ENCODE results near the gene HDAC4.

Gene HDAC4

DNA sequence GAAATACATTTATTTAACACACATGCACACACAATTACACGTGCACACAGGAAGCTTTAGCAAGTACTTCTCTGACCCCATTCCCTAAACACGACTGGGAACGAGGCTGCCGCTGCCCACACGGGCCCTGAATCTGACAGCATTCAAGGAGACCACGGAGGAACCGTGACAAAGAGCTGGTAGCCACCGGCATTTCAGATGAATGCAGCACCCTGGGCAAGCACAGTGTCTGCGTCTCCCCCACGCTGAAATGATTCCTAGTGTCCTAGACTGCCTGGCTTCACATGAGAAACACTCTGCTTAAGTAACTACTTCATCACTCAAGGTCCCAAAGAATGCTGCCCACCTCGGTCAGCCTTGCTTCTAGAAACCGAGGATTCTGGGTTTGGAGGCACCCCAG lies 95.0 kb downstream of the HDAC4 start:
- no peak for DNase-seq

DNA sequence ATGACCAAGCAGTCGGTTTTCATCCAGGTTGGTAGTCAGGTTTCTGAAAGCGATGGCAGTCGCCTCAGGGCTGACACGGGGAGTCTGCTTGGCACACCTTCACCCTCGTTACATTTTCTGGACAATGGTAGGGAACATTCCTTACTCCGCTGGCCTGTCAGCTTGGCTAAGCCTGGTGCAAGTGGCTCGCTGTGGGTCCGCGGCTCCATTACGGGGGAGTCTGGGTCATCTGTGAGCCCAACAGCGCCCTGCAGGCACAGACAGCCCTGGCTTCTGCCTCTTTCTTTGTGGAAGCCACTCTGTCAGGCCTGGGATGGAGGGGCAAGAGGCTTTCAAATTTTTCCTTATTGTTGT lies 95.6 kb downstream of the HDAC4 start:
- no peak for DNase-seq

DNA sequence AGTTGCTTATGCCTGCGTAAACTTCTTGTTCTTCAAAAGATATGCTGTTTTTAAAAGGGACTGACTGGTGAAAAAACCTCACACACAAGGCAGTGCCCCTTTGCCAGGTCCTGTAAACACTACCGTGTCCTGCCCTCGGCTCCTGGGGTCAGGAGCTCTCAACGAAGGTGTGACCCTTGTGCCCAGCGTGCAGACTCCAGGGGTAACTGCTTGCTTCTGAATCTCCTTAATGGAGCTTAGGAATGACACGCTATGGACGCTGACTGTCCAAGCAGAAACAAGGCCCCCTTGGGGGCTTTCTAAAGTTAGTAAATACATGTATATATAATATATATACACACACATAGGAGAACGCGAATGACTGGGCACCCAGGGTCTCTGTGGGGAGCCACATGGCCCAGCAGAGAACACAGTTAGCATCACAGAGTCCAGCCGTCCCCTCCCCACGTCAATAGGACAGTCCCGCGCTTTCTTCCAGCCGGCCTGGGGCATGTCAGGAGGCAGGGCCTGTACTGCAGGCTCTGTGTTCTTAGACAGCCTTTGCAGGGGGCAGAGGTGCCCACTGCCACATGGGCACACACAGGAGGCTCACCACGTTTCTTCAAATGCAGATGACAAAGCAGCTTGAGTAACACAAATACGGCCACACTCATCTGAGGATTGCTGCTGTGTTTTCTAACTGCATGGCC lies 96.1 kb downstream of the HDAC4 start:
- DNase-seq = no peak

DNA sequence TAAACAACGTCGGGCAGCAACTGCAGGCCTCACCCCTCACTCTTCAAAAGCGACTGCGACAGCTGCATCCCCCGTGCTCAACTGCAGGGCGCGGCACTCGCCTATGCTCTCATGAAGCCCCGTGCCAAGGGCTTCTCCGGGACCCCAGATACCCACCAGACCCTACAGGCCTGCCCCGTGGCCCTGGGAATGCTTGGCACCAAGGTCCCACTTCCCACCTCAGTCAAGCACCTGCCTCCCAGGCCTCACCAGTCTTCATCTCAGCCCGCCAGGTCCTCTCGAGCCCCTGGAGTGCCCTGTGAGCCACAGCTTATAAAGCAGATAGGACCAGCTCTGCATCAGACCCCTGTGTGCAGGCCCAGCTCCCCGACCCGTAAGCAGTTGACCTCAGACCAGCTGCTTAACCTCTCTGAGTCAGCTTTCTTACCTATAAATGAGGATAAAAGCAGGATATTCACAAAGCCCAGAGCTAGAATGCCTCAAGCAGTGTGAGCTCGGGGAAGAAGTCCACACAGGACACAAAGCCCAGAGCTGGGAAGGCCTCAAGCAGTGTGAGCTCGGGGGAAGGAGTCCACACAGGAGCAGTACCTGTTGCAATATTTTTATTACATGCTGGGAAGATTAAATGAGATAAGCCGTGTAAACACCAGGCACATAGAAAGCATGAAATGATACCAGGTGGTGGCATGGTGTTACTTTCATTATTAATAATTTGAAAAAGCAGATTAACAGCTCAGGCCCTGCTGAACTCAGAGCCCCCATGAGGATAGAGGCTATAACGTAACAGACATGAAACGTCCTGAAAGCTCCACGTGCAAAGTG lies 96.9 kb downstream of the HDAC4 start:
- no peak for DNase-seq

DNA sequence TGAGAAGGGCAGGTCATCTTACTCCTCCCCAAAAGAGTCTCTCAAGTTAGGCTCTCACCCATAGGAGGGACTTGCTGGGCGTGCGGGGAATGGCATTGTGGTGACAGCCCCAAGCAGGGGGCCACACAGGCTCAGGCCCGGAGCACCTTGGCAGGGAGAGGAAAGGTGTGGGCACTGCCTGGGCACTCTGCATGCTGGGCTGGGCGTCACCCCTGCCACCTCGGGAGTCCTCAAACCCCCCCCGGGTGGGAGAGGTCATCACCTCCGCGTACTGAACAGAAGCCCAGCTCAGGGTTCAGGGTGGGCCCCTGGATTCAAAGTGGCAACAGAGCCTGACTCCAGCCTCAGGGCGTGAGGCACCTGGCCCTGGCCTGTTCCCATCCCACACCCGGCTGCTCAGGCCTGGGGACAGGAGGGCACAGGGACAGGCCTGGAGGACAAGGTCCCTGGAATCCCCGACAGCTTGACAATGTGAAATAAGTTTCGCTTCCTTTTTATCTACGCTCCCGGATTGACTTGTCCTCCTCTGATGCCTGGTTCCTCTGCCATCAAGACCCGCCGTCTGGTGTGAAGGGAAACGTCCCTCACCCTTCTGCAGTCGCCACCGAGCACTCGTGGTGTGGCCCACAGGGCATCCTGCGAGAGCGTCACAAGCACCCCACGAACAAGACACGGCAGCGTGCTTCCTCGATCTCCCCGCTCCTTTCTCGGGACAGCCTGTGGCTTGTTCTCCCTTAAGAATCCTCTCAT lies 97.8 kb downstream of the HDAC4 start:
- peak; percentile 72 to 74 for DNase-seq

DNA sequence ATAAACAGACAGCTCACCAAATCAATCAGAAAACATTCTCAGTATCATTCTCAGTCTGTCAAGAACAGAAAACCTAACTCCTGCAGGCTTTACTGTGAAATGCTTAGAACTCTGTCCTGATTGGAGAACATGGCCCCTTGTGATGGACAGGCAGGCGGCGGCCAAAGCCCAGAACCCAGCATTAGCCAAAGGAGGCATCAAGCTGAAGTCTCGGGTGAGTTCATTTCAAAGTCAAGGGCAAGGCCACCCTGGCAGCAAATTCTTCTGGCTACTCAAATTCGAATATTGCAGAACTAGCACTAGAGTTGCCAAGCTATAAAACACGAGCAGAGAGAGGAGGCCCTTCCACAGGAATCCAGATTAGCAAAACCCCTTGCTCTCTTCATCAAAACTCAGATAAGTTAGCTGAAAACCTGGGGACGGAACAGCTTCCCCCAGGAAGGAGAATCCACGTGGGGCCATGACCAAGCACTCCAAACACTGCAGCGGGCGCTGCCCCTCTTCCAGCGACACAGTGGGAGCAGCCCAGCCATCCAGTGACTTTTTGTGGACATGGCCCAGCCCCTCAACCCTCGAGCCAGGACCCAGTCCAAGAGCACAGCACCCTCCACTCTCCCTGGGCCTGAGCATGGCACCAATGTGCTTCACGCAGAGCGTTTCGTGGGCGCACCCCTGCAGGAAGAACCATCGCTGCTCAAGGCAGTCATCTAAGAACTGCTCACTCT lies 98.6 kb downstream of the HDAC4 start:
- DNase-seq = no peak

DNA sequence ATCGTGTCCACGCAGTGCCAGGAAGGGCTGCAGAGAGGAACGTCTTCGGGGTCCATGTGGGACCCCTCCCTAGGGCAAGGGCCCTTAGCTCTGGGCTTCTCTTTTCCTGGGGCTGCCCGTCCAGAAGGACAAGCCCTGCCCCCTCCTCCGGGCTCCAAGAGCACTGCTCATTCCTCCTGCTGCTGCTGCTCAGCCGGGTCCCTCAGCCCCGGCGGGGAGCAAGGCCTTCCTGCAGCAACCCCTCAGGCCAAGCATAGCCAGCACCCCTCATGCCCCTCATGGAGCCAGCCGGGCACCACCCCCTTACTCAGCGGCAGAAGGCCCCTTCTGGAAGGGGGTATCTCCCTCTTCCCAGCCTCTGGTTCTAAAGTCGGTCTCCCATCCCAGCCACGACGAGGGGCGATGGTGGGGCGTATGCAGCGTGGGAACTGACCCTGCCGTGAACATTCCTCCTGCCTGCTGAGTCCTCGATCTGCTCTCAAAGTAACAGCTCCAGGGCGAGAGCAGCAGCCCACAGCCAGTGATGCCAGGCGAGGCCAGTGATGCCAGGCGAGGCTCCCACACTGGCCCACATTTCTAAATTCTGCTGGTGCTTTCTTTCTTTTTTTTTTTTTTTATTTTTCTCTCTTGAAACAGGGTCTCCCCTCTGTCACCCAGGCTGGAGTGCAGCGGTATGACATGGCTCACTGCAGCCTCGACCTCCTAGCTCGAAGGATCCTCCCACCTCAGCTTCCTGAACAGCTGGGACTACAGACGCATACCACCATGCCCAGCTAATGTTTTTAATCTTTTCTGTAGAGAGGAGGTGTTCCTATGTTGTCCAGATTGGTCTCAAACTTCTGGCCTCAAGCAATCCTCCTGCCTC lies 99.7 kb downstream of the HDAC4 start:
- no peak for DNase-seq

DNA sequence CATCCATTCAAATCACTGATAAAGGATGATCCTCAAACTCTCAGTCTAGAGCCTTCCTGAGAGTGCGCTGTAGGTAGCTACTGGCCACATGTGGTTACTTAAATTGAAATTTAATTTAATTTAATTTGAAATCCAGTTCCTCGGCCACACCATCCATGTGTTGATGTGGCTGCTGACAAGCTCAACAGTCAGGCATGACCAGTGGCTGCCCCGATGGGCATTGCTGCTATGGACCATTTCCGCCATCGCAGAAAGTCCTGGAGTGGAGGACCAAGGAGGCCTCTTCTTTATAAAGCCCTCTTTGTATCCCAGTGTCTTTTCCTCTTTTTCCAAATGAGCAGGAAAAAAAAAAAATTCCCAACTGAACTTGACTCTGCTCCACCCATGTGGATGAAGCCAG lies 100.6 kb downstream of the HDAC4 start:
- no peak for DNase-seq

DNA sequence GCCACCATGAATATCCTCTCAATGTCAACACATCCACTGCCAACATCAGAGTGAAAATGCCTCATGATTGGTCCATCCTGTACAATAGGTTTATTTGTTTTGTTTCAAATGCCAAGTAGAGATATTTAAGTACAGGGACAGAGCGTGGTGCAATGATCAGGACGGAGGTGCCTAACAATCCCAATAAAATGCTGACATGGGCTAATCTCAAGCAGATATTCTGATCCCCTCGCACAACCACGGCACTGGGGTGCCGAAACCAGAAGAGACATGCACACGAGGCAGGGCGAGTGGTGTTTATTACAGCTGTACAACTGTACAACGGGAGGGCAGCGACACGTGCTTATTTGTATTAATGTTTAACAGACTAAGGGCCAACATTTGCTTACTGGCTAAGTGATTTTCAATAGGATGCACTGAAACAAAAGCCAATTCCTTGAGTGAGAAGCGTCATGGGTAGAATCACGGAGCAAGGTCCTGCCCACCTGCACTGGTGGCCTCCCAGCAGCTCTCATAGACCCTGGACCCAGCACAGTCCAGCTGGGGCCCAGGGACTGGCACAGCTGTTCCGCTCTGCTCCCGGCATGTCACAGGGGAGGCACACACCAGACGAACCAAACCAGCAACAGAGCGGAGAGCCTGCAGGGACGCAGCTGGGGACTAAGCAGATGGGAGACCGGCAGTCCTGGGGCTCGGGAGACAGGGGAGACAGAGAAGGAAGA lies 101.4 kb downstream of the HDAC4 start:
- DNase-seq = no peak

DNA sequence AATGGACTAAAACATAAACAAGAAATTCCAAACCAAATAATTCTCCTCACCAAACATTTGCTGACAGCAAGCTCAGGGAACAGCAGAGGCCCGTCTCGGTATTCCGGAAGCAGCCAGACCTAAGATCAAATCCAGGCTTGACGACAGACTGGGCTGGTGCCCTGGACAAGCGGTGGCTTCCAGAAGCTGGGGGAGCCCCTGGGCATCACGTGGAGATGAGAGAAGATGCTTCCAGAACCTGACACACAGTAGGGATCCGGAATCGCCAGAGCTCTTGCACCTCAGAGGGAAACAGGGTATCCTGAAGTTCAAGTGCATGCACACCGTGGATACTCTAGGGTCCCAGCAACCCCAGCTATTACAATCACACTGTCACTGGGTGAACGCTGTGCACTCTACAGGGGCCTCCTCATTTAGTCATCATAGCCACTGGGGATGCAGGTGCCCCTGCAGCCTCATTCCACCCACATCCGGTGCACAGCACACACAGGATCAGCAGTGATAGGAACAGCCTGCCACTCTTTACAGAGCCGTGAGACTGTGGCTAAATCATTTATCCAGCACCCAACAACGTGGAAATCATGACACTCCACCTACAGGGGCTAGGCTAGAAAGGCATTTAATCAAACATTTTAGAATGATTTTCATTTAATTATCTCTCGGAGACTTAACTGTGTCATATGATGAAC lies 102.6 kb downstream of the HDAC4 start:
- DNase-seq = no peak

DNA sequence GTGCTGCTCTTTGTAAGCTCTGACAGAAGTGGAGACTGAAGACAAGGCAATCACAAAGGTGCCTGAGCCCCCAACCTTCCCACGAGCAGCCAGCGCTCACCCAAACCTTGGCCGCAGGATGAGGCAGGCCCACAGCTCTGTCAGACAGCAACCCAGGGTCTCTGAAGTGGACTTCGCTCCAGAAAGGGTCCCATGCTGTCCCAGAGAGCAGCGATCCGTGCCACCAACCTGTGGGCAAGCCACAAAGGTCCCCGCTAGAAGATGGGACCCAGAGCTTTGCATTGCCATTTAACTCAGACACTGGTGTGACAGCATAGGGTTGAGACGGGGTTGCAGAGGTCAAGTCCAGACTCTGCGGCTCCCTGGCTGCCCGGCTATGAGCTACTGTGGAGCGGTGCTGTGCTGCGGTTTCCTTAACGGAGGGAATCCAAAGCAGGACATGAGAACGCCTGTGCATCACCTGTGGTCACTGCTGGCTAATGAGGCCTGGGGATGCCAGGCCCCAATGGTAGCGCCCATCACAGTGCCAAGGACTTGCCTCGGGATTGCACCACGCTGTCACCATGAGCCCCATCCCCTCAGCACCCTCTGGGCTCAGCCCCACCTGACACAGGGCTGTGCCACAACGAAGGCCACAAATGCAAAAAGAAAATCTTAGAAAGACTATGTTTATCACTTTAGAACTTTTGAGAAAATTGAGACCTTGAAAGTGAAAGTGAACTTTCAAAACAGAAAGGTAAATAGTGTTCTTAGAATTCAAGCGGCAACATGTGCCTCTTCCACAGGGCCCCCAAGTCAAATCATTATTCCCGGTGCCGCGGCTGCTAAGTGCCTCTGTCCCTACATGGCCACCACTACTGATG lies 103.4 kb downstream of the HDAC4 start:
- DNase-seq = no peak

DNA sequence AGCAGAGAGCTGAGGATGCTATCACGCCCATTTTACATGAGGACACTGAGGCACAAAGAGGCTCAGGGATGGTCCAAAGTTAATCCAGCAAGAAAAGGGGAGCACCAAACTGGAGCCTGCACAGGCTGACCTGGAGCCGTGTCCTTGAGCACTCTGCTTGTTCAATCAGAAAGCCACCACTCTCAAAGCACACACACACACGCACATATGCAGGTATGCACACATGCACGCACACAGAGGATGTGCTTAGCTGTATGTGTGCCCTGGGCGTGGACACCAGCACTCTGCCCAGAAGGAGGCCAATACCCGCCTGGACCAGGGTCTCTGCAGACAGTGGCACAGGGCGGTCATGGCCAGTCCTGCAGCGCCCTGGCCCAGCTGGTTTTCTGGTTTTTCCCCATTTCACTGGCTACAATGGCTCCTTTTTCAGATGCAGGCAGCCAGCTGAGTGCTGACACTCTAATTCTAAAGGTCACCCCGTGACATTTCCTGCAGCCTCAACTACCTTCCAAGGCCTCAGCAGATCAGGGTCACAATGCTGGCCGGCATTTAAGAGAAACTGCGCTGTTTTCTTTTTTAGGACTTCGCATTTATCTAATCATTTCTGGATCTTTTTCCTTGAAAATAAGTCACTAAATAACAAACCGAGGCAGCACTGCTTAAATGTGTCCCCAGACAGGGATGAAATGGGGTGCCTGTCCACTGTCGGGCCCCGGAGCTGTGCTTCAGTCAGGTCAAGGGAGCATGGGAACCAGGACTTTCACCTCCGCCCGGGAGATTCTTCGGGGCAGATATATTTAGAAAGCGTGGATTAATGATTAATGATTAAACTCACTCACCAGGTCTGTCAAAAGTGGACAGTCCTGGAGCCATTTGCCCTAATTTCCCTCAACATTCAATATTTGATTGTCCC lies 104.5 kb downstream of the HDAC4 start:
- DNase-seq = no peak

DNA sequence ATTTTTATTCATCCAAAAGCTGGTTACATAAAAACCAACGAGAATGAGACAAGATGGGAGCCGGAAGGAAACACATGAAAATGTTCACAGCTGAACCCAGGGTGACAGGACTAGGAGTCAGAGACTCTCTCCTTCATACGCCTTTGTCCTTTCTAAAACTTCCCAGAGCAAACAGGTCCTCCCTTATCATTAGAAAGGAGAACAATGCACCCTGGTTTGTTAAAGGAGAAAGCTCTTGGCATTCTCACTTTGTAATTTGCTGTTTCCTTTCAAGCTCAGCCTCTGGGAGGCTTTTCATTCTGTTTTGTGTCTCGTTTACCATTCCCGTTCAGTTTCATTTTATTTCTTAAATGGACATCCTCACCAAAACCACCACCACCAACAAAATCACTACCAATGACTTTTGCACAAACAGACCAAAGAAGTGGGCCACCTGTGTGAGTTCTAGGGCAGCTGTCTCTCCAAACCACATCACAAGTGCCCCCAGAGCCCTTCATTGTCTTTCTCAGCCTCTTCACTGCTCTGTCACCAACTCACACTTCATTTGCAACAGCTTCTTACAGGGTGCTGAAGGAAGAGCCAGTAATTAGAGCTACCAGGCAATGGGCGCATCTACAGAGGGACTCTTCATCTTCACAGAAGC lies 105.3 kb downstream of the HDAC4 start:
- no peak for DNase-seq

DNA sequence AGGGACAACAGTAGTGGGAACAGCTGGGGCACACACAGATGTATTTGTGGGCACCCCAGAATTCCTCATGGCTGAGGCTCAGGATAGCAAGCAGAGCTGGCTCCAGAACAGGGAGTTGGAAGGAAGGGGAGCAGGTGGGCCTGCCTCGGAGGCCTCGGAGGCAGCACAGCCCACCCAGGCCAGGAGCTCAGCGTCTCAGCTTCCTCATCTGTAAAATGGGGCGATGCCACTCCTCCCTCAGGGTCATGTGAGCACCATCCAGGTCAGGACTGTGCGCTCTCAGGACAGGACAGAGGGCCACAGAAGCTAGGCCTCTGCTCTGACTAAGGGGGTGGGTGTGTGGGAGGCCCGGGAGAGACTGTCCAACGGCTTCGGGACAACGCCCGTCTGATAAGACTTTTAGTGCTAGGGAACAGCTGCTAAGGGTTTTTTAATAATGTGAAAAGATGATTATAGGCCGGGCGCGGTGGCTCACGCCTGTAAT lies 106.2 kb downstream of the HDAC4 start:
- no peak for DNase-seq

DNA sequence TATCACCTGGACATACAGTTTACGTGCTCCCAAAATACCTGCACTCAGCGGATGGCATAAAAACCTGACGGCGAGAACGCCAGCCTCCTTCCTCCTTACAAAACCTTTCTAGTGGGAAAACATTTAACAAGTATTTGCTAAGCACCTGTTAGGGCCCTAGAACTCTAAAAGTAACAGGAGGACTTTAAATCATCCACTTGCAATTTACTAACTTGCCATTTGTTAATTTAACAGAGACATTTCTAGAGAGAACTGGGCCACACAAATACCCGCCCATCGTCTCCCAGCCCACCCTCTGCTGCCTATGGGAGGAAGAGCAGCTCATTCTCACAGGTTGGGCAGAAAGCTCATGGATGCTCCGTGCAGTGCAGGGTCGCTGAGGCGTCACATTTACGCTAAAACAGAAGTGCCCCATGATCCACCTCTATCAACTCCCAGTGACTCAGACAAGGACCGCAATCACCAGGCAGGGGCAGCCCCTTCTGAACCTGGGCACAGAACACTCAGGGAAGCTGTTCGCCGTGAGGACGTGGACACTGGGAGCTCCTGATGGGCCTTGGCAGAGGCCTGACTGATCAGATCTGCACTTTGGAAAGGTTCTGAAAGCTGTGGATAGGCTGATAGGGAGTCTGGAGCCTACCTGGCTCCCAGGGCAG lies 106.9 kb downstream of the HDAC4 start:
- DNase-seq = no peak

DNA sequence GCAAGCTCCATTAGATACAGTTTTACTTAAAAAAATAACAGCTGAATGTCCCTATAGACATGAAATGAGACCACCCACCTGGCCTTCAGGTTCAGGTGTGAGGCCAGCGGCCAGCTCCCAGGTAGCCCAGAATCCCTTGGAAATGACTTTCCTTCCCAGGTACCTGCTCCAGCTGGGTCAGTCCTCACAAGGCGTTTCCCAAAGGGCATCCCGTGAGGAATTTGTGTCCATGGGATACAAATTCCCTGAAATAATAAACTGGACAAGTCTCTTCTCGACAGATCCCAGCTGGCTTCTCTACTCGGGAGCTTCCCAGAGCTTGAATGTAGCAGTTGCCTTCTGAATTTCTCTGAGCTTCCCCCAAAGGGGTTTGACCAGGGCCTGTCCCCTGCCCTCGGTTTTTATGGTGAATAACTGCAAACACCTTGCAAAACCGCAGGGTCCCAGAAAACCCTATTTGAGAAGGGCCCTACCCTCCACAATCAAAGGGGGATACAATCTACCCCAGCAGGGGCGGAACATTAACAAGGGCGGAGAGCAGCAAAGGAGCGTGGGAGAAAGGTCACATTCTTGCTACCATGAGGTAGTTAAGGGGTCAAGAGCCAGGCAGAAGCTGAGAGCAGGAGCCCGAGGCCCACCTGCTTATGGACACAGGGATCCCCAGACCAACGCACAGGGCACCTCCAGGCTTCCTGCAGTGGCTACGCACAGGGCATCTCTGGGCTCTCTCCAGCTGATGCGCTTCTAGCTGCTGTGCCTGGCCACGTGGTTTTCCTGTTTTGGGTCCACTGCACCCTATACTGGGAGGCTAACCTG lies 107.7 kb downstream of the HDAC4 start:
- no peak for DNase-seq

DNA sequence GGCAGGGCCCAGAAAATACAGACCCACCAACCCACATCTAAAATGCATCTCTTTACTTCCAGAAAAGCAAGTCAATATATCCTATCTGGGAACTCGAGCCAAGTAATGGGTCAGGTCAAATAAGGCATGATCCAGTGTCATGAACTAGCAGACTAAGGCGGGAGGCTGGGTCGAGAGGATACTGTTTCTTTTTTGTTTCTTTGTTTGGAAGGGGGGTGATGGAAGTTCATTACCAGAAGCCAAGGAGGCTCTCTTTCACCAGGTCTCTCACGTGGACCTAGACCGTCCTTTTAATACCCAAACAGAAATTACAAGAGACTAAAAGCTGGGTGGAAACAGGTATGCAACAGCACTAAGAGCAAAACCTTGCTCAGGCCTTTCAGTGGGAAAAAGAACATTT lies 108.3 kb downstream of the HDAC4 start:
- no peak for DNase-seq
